GM18909 (cell line): ENCODE results near the gene CHKA.

Source experiments
- ATAC-seq: cut with Tn5 transposase; IDR thresholded peaks from one replicate; pipeline ENCODE4 v1.9.1; 2021; ENCODE audit warnings: mild to moderate bottlenecking; ENCODE audit not compliant: unreplicated experiment, poor library complexity

CHKA gene

DNA sequence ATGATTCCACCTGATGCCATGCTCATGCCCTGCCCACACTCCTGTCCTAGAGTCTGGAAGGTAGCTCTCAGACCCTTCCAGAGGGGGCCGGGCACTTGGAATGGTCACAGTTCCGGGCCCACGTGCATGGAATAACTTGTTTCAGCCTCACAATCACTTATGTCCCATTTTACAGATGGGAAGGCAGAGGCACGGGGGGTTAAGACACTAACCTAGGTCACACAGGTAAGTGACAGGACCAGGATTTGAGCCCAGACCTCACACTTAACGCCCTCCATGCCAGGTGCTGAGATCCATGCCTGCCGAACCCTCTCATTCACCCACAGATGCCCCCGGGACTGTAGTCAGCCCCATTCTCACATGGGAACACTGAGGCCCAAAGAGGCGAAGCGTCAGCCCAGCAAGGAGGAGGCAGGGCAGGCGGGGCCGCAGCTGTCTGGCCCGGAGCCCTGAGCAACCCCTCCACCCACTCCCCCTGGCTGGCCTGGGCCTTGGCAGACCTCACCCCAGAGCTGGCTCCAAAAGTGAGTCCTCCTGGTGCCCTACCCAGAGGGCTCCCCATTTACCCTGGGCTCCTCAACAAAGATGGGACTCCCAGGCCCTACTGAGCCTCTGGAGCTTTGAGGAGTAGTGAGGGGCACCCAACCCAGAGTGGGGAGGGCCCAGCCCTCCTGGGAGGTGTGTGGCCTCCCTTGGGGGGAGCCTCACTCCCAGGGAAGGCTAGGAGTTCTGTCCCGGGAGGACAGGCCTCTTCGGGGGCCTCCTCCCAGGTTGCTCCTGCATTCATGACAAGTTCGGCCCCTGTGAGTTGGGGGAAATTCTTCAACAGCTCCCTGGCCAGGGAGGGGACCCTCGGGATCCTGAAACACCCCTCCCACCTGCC is 113.4 kb downstream of the CHKA start:
- no peak for ATAC-seq

DNA sequence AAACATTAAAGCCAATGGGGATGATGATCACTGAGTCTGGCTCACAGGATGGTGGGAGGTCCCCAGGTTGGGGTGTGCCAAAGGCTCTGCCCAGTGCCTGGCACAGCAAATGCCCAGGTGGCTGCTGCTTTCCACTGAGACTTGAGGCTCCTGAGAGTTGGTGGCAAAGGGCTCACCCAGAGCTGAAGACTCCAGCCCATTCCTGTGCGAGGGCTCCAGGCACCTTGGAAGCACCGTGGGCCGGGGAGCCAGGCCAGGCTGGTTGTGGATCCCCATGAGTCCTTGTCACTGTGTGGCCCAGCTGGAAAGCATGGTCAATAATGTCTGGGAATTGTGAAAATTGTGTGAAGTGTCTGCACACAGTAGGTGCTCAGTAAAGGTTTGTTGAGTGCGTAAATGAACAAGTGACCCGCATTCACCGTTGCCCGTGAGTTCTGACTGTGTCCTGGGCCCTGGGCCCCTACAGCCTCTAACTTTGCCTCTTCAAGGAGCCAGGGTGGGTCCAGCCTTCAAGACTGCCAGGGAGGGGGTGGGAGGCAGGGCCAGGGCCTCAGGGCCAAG is 114.5 kb downstream of the CHKA start:
- no peak for ATAC-seq

DNA sequence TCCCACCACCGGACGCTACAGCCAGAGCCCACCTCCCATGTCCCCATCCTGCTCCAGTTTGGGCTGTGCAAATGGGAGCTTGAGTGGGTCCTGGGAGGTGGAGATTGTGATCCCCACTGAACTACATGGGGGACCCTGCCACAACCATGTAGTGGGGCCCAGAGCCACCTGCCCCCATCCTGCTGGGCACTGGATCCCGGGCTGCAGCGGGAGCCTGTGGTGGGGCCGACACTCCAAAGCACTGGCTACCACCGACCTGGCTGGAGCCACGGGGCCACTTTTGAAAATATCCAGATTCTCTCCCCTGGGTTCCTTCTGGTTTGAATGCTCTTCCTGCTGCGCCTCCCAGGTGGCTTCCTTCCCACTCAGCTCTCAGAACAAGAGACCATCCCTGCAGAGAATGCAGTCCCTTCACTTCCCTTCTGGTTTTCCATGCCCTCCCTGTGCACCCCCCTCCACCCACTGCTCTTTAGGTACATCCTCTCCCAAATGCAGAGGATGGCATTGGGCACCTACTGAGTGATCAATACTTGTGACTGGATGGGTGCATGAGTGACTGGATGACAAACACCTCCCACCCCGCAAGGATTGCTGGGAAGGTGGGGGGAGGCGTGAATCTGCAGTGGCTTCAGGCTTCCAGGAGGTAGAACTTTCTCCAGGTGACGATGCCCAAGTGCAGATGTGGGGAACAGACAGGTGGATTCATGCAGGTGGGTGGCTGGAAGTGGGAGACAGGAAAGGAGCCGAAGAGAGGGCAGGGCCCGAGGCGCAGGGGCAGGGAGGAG is 116.4 kb downstream of the CHKA start:
- ATAC-seq, result no peak

DNA sequence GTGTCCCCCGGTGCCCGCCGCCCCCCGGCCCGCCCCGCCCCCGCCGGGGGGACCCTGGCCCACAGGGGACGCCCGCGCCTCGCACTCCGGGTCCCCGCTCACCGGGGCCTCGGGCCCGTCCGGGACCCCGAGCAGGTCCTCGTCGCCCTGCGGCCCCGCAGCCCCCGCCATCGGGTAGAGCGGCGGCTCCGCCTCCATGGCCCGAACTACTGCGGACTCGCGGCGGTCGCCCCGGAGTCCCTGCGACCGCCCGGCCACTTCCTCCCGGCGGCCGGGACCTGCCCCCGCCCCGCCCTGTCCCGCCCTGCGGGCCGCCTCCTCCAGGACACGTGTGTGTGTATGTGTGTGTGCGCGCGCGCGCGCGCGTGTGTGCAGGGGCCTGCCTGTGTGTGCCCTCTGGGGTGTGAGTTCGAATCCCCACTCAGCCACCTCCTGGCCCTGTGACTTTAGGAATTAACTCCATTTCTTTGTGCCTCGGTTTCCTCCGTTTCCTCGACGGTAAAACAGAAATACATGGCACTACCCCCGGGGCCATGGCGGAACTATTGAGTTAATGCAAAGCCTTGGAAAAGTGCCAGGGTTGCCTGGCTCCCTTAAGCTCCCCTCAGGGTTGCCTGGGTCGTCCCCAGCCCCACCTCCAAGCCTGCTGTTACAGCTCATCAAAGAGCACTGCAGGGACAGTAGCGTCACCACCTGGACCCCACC is 117.2 kb downstream of the CHKA start, which contains the start of gene UNC93B1:
Gene UNC93B1, minus strand, starts transcription at position 252 of the 705 bp plus-strand sequence. Its CDS starts 54 bp downstream, at position 198.
- peak; percentile 57 for ATAC-seq

DNA sequence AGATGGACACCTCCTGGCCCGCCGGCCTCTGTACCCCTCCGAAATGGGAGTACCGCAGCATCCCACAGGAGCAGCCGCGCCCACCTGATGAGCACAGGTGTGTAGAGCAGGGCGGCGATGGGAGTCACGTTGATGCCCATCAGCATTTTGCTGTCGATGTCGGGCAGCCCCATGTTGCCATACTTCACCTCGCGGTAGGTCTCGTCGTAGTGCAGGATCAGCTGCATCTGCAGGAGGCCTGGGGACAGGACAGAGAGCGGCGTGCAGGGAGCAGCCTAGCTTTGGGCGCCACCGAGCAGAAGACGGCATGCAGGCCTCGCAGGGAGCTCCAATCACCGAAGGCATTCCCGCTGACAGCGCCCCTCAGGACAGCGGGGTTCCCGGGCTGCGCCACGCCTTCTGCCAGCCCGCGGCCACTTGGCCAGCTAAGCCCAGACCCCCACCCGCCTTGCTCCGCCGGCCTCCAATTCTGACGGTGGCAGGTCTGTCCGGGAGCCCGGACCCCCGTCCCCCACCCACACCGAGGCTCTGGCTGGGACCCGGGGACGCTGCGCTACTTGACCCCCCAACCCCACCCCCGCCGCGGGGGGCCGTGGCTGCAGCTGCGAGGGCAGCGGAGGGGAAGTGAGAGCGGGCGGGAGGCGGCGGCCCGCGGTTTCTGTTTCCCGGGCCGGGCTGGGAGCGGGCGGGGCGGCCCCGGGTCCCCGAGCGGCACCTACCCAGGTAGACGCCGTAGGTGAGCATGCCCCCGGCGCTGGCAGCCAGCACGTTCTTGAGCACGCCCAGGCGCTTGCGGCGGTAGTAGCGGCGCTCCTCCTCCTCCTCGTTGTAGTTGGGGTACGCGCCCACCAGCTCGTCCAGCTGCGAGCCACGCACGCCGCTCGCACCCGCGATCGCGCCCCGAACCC is 118.0 kb downstream of the CHKA start:
- ATAC-seq, result peak; percentile 42
